ENCODE data around the gene TJP1.

The TJP1 gene

GRCh38 chr15:29822100-29822683 is at the start of gene TJP1:
TSS of gene TJP1 (minus strand) at chr15:29822468. CDS start at chr15:29822028, 440 bp downstream.
- DNase-seq (ENCODE audit: low spot score), result peak; percentile 74
- POLR2A ChIA-PET (ENCODE audit: low non-redundant PET), result no interaction called here
- CTCF ChIA-PET, result interaction anchor here (0.7 to 0.8 kb wide), 2 partner anchors 19 to 73 kb away, joined by 3 to 5 read pairs; no protein-coding TSS in a partner anchor
- peak within 1 kb of the TSS; percentile 94 for H3K27ac ChIP-seq
- TF ChIP-seq CTCF (conservative IDR thresholded peaks at IDR 0.05; ENCODE audit: low read depth), result no peak

- ChIA-PET CTCF (no interaction called here), POLR2A (ENCODE audit: low non-redundant PET) (no interaction called here)
- DNase-seq (ENCODE audit: low spot score), result no peak
Observed at GRCh38 chr15:29871401-29871800, 49.1 kb upstream of the TJP1 start.

GRCh38 chr15:29870495-29871151 is 48.4 kb upstream of the TJP1 start:
- DNase-seq (ENCODE audit: low spot score), result no peak
- TF ChIP-seq CTCF (conservative IDR thresholded peaks at IDR 0.05; ENCODE audit: low read depth), result no peak
- CTCF ChIA-PET, result no interaction called here
- H3K27ac ChIP-seq, result no peak overlapping the region
- POLR2A ChIA-PET (ENCODE audit: low non-redundant PET), result no interaction called here

More at GRCh38 chr15:29871401-29871800, 49.1 kb upstream of the TJP1 start:
- H3K27ac ChIP-seq, result no peak overlapping the region
- no peak for TF ChIP-seq CTCF (conservative IDR thresholded peaks at IDR 0.05; ENCODE audit: low read depth)

- no peak for TF ChIP-seq CTCF (conservative IDR thresholded peaks at IDR 0.05; ENCODE audit: low read depth)
- H3K27ac ChIP-seq, result no peak overlapping the region
- ChIA-PET POLR2A (ENCODE audit: low non-redundant PET) (no interaction called here), CTCF (no interaction called here)
- no peak for DNase-seq (ENCODE audit: low spot score)
Observed at GRCh38 chr15:29867241-29868000, 45.2 kb upstream of the TJP1 start.

- ChIA-PET CTCF (interaction anchor here (0.6 to 1.1 kb wide), 2 partner anchors 13 to 118 kb away, joined by 3 to 4 read pairs; no protein-coding TSS in a partner anchor), POLR2A (ENCODE audit: low non-redundant PET) (no interaction called here)
- TF ChIP-seq CTCF (conservative IDR thresholded peaks at IDR 0.05; ENCODE audit: low read depth), result no peak
- no peak overlapping the region for H3K27ac ChIP-seq
- no peak for DNase-seq (ENCODE audit: low spot score)
Observed at GRCh38 chr15:29866337-29866736, 44.1 kb upstream of the TJP1 start.

- CTCF ChIA-PET, result interaction anchor here (1.0 kb wide), 1 partner anchor 31 kb away, joined by 4 read pairs; no protein-coding TSS in a partner anchor
- no peak for TF ChIP-seq CTCF (conservative IDR thresholded peaks at IDR 0.05; ENCODE audit: low read depth)
- POLR2A ChIA-PET (ENCODE audit: low non-redundant PET), result no interaction called here
- H3K27ac ChIP-seq, result no peak overlapping the region
- DNase-seq (ENCODE audit: low spot score), result no peak
Observed at GRCh38 chr15:29864501-29864900, 42.2 kb upstream of the TJP1 start.

Measured in RWPE1 (cell line).